Suprapubic skin (tissue), 4 donors: ENCODE data around the gene CDHR3.

ENCODE experiments used
- POLR2A ChIP-seq, 2 donors: fragments of 450-650 bp; IDR thresholded peaks; one replicate each; pipeline ENCODE4 v1.6.1; 2017; ENCODE audit warnings: antibody characterized with exemption in 2 of 2, mild to moderate bottlenecking in 2 of 2, moderate library complexity in 2 of 2
- POLR2AphosphoS5 ChIP-seq, 3 donors: sonication (generic); formaldehyde crosslinking; IDR thresholded peaks; one replicate each; pipeline ENCODE4 v1.6.1; 2017; ENCODE audit warnings: antibody characterized with exemption in 3 of 3

GRCh38 chr7:106038916-106039315 is 75.9 kb downstream of the CDHR3 start:
- TF ChIP-seq POLR2A (IDR thresholded peaks at IDR 0.05) (no peak), POLR2AphosphoS5 (IDR thresholded peaks at IDR 0.05) (no peak)
